ENCODE data around the gene OR14A2. TPM values are rescaled to one million over a fixed set of nuclear protein-coding genes. Genes with fewer than 3 reads are reported as not detected.

OR14A2 gene
- not detected for total RNA-seq

GRCh38 chr1:247748041-247748440, at the start of gene OR14A2:
TSS of gene OR14A2 (minus strand) at chr1:247748141.

GRCh38 chr1:247760456-247760855, 12.5 kb upstream of the OR14A2 start, which contains the start of gene OR1C1:
TSS of gene OR1C1 (minus strand) at chr1:247760556. CDS start at chr1:247758406, 2,150 bp downstream.

GRCh38 chr1:247738315-247738714, 9.6 kb downstream of the OR14A2 start, which contains the start of gene OR14K1:
TSS of gene OR14K1 (plus strand) at chr1:247738615. CDS start at chr1:247738615, 0 bp downstream.

GRCh38 chr1:247716546-247716945, 31.4 kb downstream of the OR14A2 start, which contains the start of gene OR6F1:
TSS of gene OR6F1 (minus strand) at chr1:247716646. CDS start at chr1:247712755, 3,891 bp downstream.

GRCh38 chr1:247679639-247680038, 68.3 kb downstream of the OR14A2 start, which contains the start of gene OR13G1:
TSS of gene OR13G1 (minus strand) at chr1:247679739. CDS start at chr1:247673041, 6,698 bp downstream.

Other genes starting within 250 kb of the OR14A2 start
- gene OR2C3, start 211.7 kb downstream of the OR14A2 start, total RNA-seq = 0.31 TPM
- gene GCSAML, start 199.0 kb downstream of the OR14A2 start, total RNA-seq = 0.31 TPM
- not detected for gene OR2G2, start 159.8 kb downstream of the OR14A2 start, total RNA-seq
- not detected for gene OR2G3, start 142.6 kb downstream of the OR14A2 start, total RNA-seq
- gene OR13G1, start 68.4 kb downstream of the OR14A2 start, total RNA-seq = not detected
- not detected for gene OR6F1, start 31.5 kb downstream of the OR14A2 start, total RNA-seq
- gene OR14K1, start 9.5 kb downstream of the OR14A2 start, total RNA-seq = 0.94 TPM
- gene OR1C1, start 12.4 kb upstream of the OR14A2 start, total RNA-seq = not detected
- not detected for gene OR14A16, start 76.0 kb upstream of the OR14A2 start, total RNA-seq
- not detected for gene OR11L1, start 93.8 kb upstream of the OR14A2 start, total RNA-seq
- 5.3 TPM for gene TRIM58, start 109.0 kb upstream of the OR14A2 start, total RNA-seq
- gene OR2W3, start 147.4 kb upstream of the OR14A2 start, total RNA-seq = 6.3 TPM
- gene OR2T8, start 172.1 kb upstream of the OR14A2 start, total RNA-seq = 0.94 TPM
- not detected for gene OR2AJ1, start 176.7 kb upstream of the OR14A2 start, total RNA-seq
- 5.0 TPM for gene OR2L8, start 200.7 kb upstream of the OR14A2 start, total RNA-seq
- gene OR2AK2, start 217.1 kb upstream of the OR14A2 start, total RNA-seq = 6.6 TPM

Data from parietal lobe (tissue), 1 donor.